ENCODE measurements around the gene CPLX3. TPM values are rescaled to one million over a fixed set of nuclear protein-coding genes. Genes with fewer than 3 reads are reported as not detected.
A peak's percentile ranks its signal among the peaks of the same experiment; 100 is the strongest.

Gene CPLX3
- total RNA-seq, 4 donors from 2014 or later = not detected

GRCh38 chr15:74787251-74788041 lies 39.0 kb upstream of the CPLX3 start:
- Histone ChIP-seq H3K27ac (peak overlapping the region; percentile 84 to 97 (median 88)), H3K4me3 (peak overlapping the region in 3 of 4 donors; percentile 27 to 92 (median 35)), H3K36me3 (no peaks in the 10 kb centered on the region), H3K27me3 (no peaks in the 10 kb centered on the region), H3K9me3 (no peaks in the 10 kb centered on the region), H3K4me1 (peaks cover 23 to 95% (median 61%) of the 10 kb centered on the region in 4 donors)
- peak in 1 of 2 donors; percentile 40 for TF ChIP-seq POLR2A (IDR thresholded peaks at IDR 0.05)
- TF ChIP-seq CTCF (IDR thresholded peaks at IDR 0.05) = peak; percentile 56 to 77 (median 66)
- peak; percentile 81 to 98 (median 97) for DNase-seq

DNA sequence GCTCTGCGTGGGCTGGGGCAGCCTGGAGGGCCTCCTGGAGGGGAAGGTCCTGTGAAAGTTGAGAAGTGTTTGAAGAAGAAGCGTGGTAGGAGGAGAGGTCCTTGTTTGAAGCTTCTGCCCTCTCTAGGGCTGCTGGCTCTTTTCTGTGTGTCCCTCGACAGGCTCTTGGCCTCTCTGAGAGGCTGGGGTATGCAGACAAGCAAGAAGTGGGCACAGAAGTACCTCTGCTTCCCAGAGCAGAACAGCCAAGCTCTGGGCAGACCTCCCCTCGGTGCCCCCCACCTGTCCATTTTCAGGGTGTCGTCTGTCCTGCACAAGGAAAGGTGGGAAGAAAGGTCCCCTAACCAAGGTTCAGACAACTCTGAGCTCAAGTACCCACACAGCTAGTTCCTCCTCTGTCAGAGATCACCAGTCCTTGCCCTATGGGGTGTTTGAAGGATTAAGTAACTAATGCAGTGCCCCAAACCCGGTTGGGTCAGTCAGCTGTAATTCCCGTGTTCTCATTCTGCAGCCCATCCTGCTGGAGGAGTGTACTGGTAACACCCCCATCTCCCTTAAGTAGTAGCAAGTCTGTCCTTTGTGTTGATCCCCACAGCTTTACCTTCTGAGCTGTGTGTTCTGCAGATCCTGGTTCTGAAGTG lies 38.3 kb upstream of the CPLX3 start:
- no peaks in the 10 kb centered on the region for H3K36me3 ChIP-seq
- no peaks in the 10 kb centered on the region for H3K9me3 ChIP-seq
- DNase-seq = peak in 1 of 3 donors; percentile 62
- no peak for TF ChIP-seq CTCF (IDR thresholded peaks at IDR 0.05)
- no peak for TF ChIP-seq POLR2A (IDR thresholded peaks at IDR 0.05)
- peak overlapping the region; percentile 84 to 97 (median 88) for H3K27ac ChIP-seq
- H3K4me1 ChIP-seq = peaks cover 23 to 98% (median 68%) of the 10 kb centered on the region in 4 donors
- no peaks in the 10 kb centered on the region for H3K27me3 ChIP-seq
- H3K4me3 ChIP-seq = peak overlapping the region in 3 of 4 donors; percentile 32 to 92 (median 35)

GRCh38 chr15:74788683-74789151 lies 37.7 kb upstream of the CPLX3 start:
- H3K36me3 ChIP-seq = no peaks in the 10 kb centered on the region
- H3K27me3 ChIP-seq = no peaks in the 10 kb centered on the region
- DNase-seq = peak in 2 of 3 donors; percentile 86 to 88
- no peaks in the 10 kb centered on the region for H3K9me3 ChIP-seq
- peak overlapping the region; percentile 32 to 92 (median 38) for H3K4me3 ChIP-seq
- H3K27ac ChIP-seq = peak overlapping the region; percentile 84 to 97 (median 88)
- H3K4me1 ChIP-seq = peaks cover 23 to 98% (median 70%) of the 10 kb centered on the region in 4 donors
- TF ChIP-seq POLR2A (IDR thresholded peaks at IDR 0.05) (no peak), CTCF (IDR thresholded peaks at IDR 0.05) (peak in 1 of 6 experiments; percentile 1)

DNA sequence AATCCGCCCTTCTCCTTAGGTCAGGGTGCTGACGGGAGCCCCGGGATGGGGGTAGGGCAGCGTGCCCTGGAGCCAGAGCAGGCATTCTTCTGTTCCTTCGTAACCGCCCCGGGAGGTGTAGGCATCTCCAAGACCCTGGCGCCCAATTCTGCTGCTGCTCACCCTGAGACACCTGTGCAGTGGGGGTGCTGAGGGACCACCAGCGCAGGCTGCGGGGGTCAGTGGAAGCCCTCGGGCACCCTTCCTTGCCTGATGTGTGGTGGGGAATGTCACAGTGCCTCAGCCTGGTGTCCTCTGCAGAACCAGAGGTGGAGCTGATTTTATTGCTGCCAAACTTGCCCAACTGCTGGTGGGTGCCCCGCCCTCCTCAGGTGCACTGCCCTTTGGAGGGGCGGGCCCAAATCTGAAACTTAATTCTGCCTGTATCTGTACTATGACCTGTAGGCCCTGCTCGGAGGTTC lies 37.2 kb upstream of the CPLX3 start:
- peaks cover 23 to 95% (median 68%) of the 10 kb centered on the region in 4 donors for H3K4me1 ChIP-seq
- no peaks in the 10 kb centered on the region for H3K36me3 ChIP-seq
- TF ChIP-seq POLR2A (IDR thresholded peaks at IDR 0.05) (no peak), CTCF (IDR thresholded peaks at IDR 0.05) (no peak)
- H3K27ac ChIP-seq = peak overlapping the region; percentile 84 to 97 (median 88)
- DNase-seq = peak; percentile 74 to 89 (median 83)
- H3K4me3 ChIP-seq = peak overlapping the region; percentile 32 to 92 (median 38)
- no peaks in the 10 kb centered on the region for H3K9me3 ChIP-seq
- H3K27me3 ChIP-seq = no peaks in the 10 kb centered on the region

DNA sequence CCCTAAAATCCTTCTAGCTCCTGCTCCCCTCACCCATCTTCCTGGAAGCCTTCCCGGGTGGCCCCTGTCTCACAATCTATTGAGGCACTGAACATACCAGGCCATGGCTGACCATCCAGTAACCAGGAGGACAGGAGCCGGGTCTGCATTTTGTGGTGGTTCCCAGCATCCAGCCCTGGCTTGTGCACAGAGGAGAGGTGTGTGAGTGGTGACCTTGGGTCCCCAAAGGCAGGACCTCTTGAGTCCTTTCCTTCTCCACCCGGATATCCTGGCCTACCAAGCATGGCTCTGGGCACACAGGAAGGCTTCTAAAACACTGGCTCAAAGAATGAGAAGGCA lies 36.7 kb upstream of the CPLX3 start:
- DNase-seq = no peak

More for the DNA sequence above, 36.7 kb upstream of the CPLX3 start:
- Histone ChIP-seq H3K27me3 (no peaks in the 10 kb centered on the region), H3K4me3 (peak overlapping the region; percentile 32 to 92 (median 38)), H3K27ac (peak overlapping the region; percentile 84 to 97 (median 88)), H3K4me1 (peaks cover 23 to 95% (median 70%) of the 10 kb centered on the region in 4 donors), H3K36me3 (no peaks in the 10 kb centered on the region), H3K9me3 (no peaks in the 10 kb centered on the region)
- no peak for TF ChIP-seq POLR2A (IDR thresholded peaks at IDR 0.05)
- no peak for TF ChIP-seq CTCF (IDR thresholded peaks at IDR 0.05)
